Adrenal gland (tissue), 12 donors: Measurements from ENCODE around the gene TSPAN7. TPM values are rescaled to one million over a fixed set of nuclear protein-coding genes. Genes with fewer than 3 reads are reported as not detected.

Experiments used
- DNase-seq, 7 donors: peaks; one replicate each; pipeline ENCODE4 v3.0.0-alpha.2; 2019 to 2020
- H3K27ac ChIP-seq, 5 donors: fragments of 200-600 bp; sonication (generic) in 4 of 5; 1 replicate in 3 of 5; 2 replicates in 2 of 5; pipeline versions ENCODE4 v1.5.1 to v1.8.0; 2016 to 2020; ENCODE audit warnings: mild to moderate bottlenecking in 1 of 5
- H3K27me3 ChIP-seq: fragments of 200-600 bp; 2 replicates; pipeline ENCODE4 v1.8.0; 2021
- H3K36me3 ChIP-seq, 2 donors: fragments of 200-600 bp; replicated peaks in 1 of 2; 1 replicate in 1 of 2; 2 replicates in 1 of 2; pipeline versions ENCODE4 v1.5.1 to v1.8.0; 2018 to 2022
- H3K4me1 ChIP-seq, 2 donors: fragments of 200-600 bp; replicated peaks in 1 of 2; 1 replicate in 1 of 2; 2 replicates in 1 of 2; pipeline versions ENCODE4 v1.5.1 to v1.8.0; 2018 to 2021
- H3K4me3 ChIP-seq, 4 donors: fragments of 200-600 bp; sonication (generic) in 3 of 4; one replicate each; pipeline ENCODE4 v1.5.1; 2016 to 2018
- H3K9me3 ChIP-seq, 3 donors: fragments of 200-600 bp; sonication (generic) in 1 of 3; replicated peaks in 1 of 3; 1 replicate in 2 of 3; 2 replicates in 1 of 3; pipeline versions ENCODE4 v1.5.1 to v1.8.0; 2016 to 2021
- CTCF ChIP-seq, 6 experiments: fragments of 450-650 bp in 4 of 6; fragments of 200-600 bp in 2 of 6; sonication (generic) in 1 of 6; IDR thresholded peaks; 1 replicate in 5 of 6; 2 replicates in 1 of 6; pipeline versions ENCODE4 v1.5.1 to v1.8.0; 2016 to 2021; ENCODE audit warnings: antibody characterized with exemption in 6 of 6, mild to moderate bottlenecking in 2 of 6, moderate library complexity in 1 of 6
- POLR2A ChIP-seq, 2 donors: fragments of 450-650 bp; IDR thresholded peaks; one replicate each; pipeline ENCODE4 v1.6.1; 2017; ENCODE audit warnings: antibody characterized with exemption in 2 of 2, mild to moderate bottlenecking in 2 of 2, moderate library complexity in 1 of 2
- WGBS, 4 donors: extraction: QIAGEN DNeasy Blood & Tissue Kit in 2 of 4; methylation state at CpG; one replicate each; pipeline versions ENCODE4 v1.1.5 to v1.1.7; 2013 to 2017; 5-methylcytosine and 5-hydroxymethylcytosine counted together
- intact Hi-C, 2 donors: fragments of 100-400 bp; cut with DNase I; formaldehyde crosslinking; loops; one replicate each; pipeline versions ENCODE4 v1.14.1 to v1.15.0; 2022 to 2023
- polyA plus RNA-seq, 3 donors: library from polyadenylated mRNA; stranded (reverse); fragments of 200-250 nt in 2 of 3; fragments of 350-450 nt in 1 of 3; fragmentation: Illumina TruSeq in 1 of 3; extraction: RNeasy Lipid Tissue Mini Kit (QIAGEN cat#74804) in 1 of 3; gene quantifications; one replicate each; pipeline ENCODE4 v1.2.3, GENCODE V29; 2013 to 2014
- total RNA-seq, 9 donors: library from RNA; depleted of rRNA in 4 of 9; stranded (reverse); fragments of >200 nt in 4 of 9; fragments of 120-200 nt in 1 of 9; fragmentation: NEBNext Ultra II Directional in 1 of 9; extraction: Animal tissue kit (Norgen Biotek cat#: 25700) in 1 of 9; gene quantifications; one replicate each; pipeline versions ENCODE4 v1.1.0 to v1.2.4, GENCODE V29; 2013 to 2023
- donor health status: healthy with polysubstance abuse.
- donor health status: Bipolar disorder and iron deficiency.
- donor health status: DM: yes; HTN: yes; CAD: no.
- donor health status: DM: no; HTN: no; CAD: no.
- donor health status: DM: no; HTN: no; CAD: no.
- donor health status: DM: yes; HTN: yes; CAD: no.

The TSPAN7 gene
- total and polyA plus RNA-seq, 12 donors = 47.8 to 167 (median 87.1) TPM

DNA sequence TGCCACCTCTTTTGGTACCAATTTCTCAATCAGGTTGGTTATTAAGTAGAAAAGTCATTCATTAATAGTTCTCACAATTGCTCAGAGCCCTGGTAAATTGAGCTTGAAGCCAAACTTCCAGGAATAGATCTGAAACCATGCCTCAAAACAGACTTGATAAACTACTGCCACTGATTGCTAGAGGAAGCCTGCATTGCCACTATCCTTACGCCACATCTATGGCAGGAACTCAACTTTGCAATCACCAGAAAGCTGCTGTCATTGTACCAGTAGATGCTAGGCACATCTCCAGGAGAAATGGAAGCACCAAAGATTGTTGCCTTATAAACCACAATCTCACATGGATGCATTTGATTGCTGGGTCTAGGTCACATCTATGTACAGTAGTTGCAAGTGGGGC is 21.6 kb upstream of the TSPAN7 start:
- intact Hi-C loops = no loop called here
- no peaks in the 10 kb centered on the region for H3K4me1 ChIP-seq
- no peaks in the 10 kb centered on the region for H3K36me3 ChIP-seq
- H3K9me3 ChIP-seq = no peaks in the 10 kb centered on the region
- TF ChIP-seq POLR2A (IDR thresholded peaks at IDR 0.05) (no peak), CTCF (IDR thresholded peaks at IDR 0.05) (no peak)
- no peak overlapping the region for H3K27ac ChIP-seq
- H3K27me3 ChIP-seq = no peaks in the 10 kb centered on the region
- DNase-seq = no peak
- 57 to 100% (median 89%) methylated on average over 1 of the region's 1 CpG for WGBS, 4 donors
- H3K4me3 ChIP-seq = no peak overlapping the region

GRCh38 chrX:38548508-38548907 is 12.8 kb upstream of the TSPAN7 start:
- no peaks in the 10 kb centered on the region for H3K9me3 ChIP-seq
- H3K36me3 ChIP-seq = no peaks in the 10 kb centered on the region
- no peaks in the 10 kb centered on the region for H3K4me1 ChIP-seq
- TF ChIP-seq POLR2A (IDR thresholded peaks at IDR 0.05) = no peak
- no peak for TF ChIP-seq CTCF (IDR thresholded peaks at IDR 0.05)
- peaks cover 3% of the 10 kb centered on the region for H3K27me3 ChIP-seq
- no peak overlapping the region for H3K4me3 ChIP-seq
- DNase-seq = no peak
- H3K27ac ChIP-seq = no peak overlapping the region
- WGBS, 4 donors = 62 to 86% (median 66%) methylated on average over 3 of the region's 3 CpGs
- intact Hi-C loops = no loop called here

DNA sequence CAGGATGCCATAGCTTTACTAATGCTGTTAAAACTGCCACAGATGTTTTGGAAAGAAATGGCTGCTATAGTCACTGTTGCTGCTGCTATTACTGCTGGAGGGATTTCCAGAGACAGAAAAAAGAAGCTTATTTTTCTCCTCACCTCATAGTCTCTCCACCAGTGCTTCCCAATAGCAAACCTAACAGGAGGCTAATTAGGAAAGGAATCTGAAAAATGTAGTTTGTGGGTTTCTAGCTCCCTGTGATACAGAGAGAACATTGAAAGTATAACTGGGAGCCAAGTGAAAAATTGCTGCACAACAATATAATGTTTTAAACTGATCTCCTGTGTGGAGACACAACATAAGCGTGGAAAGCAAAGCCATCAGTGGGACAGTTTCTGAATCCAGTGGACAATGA is 8.6 kb upstream of the TSPAN7 start:
- intact Hi-C loops = no loop called here
- Histone ChIP-seq H3K27ac (no peak overlapping the region), H3K4me3 (no peak overlapping the region), H3K9me3 (no peaks in the 10 kb centered on the region), H3K4me1 (no peaks in the 10 kb centered on the region), H3K27me3 (peaks cover 10% of the 10 kb centered on the region), H3K36me3 (no peaks in the 10 kb centered on the region)
- WGBS, 4 donors = 51 to 93% (median 84%) methylated on average over 1 of the region's 1 CpG
- TF ChIP-seq POLR2A (IDR thresholded peaks at IDR 0.05) (no peak), CTCF (IDR thresholded peaks at IDR 0.05) (no peak)
- DNase-seq = no peak

DNA sequence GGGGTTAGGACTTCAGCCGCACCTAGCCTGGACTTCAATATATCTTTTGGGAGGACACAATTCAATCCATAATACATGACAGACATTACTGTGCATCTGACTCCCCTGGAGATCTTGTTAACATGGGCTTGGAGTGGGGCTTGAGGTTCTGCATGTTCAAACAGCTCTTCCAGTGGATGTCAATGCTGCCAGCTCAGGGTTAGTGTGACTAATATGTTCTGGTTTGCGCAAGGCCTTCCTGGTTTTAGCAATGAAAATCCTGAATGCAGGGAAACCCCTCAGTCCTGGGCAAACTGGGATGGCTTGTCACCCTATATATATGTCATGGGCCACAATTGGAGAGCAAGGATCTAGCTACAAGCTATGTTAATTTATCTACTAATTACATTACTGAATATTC is 2.7 kb upstream of the TSPAN7 start:
- intact Hi-C loops = no loop called here

More for the DNA sequence above, 2.7 kb upstream of the TSPAN7 start:
- Histone ChIP-seq H3K9me3 (no peaks in the 10 kb centered on the region), H3K27ac (no peak overlapping the region), H3K36me3 (no peaks in the 10 kb centered on the region), H3K27me3 (peaks cover 7% of the 10 kb centered on the region), H3K4me1 (no peaks in the 10 kb centered on the region), H3K4me3 (no peak overlapping the region)
- DNase-seq = peak in 5 of 7 donors; percentile 15 to 44 (median 26)
- TF ChIP-seq POLR2A (IDR thresholded peaks at IDR 0.05) (no peak), CTCF (IDR thresholded peaks at IDR 0.05) (no peak)
- 67 to 100% (median 76%) methylated on average over 1 to 2 of the region's 2 CpGs for WGBS, 4 donors
